Subcutaneous adipose tissue (tissue), 4 donors: ENCODE measurements around the gene SCUBE1. TPM values are rescaled to one million over a fixed set of nuclear protein-coding genes. Genes with fewer than 3 reads are reported as not detected.

ENCODE experiments used
- CTCF ChIP-seq: fragments of 450-650 bp; IDR thresholded peaks from one replicate; pipeline ENCODE4 v1.5.1; 2016; ENCODE audit warnings: low read depth, mild to moderate bottlenecking, control low read depth, antibody characterized with exemption, moderate library complexity
- total RNA-seq, 4 donors: library from RNA; depleted of rRNA; stranded (reverse); fragments of >200 nt; gene quantifications; one replicate each; pipeline ENCODE4 v1.1.0, GENCODE V29; 2016

SCUBE1 gene
- total RNA-seq, 4 donors from 2014 or later = 0.66 to 4.6 (median 1.7) TPM

- no peak for TF ChIP-seq CTCF
Measured at GRCh38 chr22:43209971-43210370, 133.2 kb downstream of the SCUBE1 start.

GRCh38 chr22:43209523-43209890 lies 133.7 kb downstream of the SCUBE1 start:
- TF ChIP-seq CTCF = no peak

DNA sequence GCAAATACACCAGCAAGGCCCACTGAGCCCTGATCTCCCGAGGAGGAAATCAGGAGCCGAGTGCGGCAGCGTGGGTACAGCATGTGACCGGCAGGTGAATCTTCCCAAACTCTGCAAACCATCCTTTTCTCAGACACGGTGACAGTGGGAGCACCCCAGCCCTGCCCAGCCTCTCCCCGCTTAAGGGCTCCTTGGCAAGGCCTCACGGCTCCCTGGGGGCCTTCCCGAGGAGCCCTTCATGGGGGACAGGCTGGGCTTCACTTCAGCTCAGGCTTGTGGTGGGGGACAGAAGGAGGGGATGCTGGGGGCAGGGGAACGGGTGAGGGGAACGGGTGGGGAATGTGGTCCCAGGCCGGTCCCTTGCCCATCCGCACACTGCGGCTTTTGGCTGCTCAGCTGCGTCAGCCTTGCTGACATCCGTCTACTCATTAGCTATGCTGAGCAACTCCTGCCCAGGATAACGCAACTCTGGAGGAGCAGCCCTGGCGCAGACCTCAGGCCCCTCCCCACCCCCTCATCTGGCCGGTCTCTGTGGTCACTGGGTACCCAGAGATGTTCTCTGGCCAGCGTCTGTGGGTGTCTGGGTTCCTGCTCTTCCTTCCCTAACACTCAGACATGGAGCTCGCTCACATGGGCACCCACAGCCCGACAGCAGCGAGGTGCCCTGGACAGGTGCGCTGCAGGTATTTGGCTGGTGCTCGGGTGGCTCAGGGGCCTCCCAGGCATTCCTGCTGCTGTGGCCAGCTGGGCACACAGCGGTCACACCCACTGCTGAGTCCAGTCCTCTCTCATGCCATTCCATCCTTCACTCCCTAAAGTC lies 134.3 kb downstream of the SCUBE1 start:
- TF ChIP-seq CTCF = no peak

- TF ChIP-seq CTCF = no peak
Measured at GRCh38 chr22:43207849-43208702, 135.1 kb downstream of the SCUBE1 start.

- TF ChIP-seq CTCF = no peak
Measured at GRCh38 chr22:43207386-43207785, 135.8 kb downstream of the SCUBE1 start.

DNA sequence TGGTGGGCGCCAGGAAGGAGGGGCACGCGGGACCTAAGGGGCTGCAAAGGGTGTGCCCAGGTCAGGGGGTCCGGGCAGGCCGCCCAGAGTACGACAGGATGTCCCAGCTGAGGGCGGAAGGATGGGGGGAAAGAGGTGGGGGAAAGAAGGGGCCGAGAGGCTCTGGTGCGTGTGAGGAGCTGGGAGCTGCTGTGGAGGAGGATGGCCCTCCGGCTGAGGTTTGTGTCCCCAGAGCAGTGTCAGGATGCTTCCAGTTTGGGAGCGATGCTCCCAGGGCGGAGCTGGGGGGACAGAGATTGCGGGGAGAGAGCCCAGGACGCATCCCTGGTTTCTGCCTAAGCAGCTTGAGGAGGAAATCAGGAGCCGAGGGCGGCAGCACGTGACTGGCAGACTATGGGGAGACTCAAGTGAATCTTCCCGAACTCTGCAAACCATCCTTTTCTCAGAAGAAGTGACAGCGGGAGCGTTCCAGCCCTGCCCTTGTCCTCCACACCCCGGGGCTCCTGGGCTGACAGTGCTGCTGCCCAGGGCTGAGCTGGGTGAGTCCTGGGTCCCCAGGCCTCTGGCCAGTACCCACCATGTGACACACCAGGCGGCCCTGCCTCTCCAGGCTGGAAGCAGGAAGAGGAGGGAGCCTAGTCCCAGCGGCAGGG lies 136.5 kb downstream of the SCUBE1 start:
- TF ChIP-seq CTCF = no peak
